GM18870 (cell line): ENCODE results near the gene LYPD5.
"Not testable (repeated sequence)": the region's sequence is repeated elsewhere in the genome, so short reads cannot be mapped to it uniquely, and the experiment has no call there.

ENCODE experiments used
- ATAC-seq: cut with Tn5 transposase; IDR thresholded peaks from one replicate; pipeline ENCODE4 v1.9.1; 2021; ENCODE audit warnings: moderate library complexity; ENCODE audit not compliant: unreplicated experiment

Gene LYPD5

GRCh38 chr19:43779147-43779819 is 23.0 kb downstream of the LYPD5 start:
- ATAC-seq, result no peak

DNA sequence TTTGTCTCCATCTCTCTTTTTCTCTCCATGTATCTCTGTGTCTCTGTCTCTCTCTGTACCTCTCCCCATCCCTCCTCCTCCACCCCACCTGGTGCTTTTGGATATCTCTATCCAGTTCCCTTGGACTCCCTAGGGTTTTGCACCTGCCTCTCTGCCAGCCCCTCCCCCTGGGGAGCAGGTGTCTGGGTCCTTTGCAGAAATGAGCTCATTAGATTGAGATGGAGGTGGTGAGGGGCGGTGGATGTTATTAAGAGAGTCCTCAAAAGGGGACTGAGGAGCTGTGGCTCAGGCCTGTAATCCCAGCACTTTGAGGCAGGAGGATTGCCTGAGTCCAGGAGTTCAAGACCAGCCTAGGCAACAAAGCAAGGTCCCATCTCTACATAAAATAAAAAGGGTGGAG is 23.6 kb downstream of the LYPD5 start:
- no peak for ATAC-seq

GRCh38 chr19:43777163-43777695 is 25.0 kb downstream of the LYPD5 start:
- no peak for ATAC-seq

DNA sequence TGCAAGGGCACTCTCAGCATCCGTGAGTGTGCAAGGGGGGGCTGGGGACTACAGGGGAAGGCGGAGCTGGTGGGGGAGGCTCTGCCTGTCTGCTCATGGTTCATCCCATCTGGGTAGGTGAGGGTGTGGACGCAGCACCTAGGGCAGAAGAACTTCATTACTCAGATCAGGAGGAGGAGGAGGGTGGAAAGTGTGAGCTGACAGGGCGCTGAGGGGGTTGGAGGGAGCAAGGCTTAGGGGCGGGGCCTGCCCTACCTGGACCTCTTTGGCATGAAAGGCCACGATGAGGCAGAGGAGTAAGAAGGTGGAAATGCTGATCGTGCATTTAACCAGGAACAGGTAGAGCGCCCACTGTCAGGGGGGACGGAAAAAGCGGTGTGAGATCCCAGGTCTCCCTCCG is 26.0 kb downstream of the LYPD5 start:
- no peak for ATAC-seq

GRCh38 chr19:43775299-43775890 is 26.9 kb downstream of the LYPD5 start:
- no peak for ATAC-seq

GRCh38 chr19:43774940-43775258 is 27.3 kb downstream of the LYPD5 start:
- ATAC-seq, result not testable (repeated sequence)

GRCh38 chr19:43774103-43774939 is 27.9 kb downstream of the LYPD5 start:
- no peak for ATAC-seq

DNA sequence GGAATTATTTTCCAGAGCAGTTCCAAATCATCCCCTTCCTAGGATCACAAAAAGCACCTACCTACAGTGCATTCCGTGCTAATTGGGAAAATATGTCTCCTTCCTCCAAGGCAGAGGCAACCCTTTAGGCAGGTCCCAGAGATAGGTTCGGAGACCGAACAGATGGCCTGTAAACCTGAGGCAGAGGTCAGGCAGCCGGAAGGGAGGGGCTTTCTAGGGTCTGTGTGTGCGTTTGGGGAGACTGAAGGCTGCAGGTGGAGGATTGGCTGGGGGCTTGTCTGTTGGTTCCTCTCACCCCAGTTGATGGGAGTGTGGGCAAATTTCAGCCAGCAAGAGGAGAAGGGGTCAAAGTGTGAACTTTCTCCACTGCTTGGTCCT is 28.5 kb downstream of the LYPD5 start:
- ATAC-seq, result no peak

GRCh38 chr19:43769256-43769655 is 33.0 kb downstream of the LYPD5 start:
- no peak for ATAC-seq

DNA sequence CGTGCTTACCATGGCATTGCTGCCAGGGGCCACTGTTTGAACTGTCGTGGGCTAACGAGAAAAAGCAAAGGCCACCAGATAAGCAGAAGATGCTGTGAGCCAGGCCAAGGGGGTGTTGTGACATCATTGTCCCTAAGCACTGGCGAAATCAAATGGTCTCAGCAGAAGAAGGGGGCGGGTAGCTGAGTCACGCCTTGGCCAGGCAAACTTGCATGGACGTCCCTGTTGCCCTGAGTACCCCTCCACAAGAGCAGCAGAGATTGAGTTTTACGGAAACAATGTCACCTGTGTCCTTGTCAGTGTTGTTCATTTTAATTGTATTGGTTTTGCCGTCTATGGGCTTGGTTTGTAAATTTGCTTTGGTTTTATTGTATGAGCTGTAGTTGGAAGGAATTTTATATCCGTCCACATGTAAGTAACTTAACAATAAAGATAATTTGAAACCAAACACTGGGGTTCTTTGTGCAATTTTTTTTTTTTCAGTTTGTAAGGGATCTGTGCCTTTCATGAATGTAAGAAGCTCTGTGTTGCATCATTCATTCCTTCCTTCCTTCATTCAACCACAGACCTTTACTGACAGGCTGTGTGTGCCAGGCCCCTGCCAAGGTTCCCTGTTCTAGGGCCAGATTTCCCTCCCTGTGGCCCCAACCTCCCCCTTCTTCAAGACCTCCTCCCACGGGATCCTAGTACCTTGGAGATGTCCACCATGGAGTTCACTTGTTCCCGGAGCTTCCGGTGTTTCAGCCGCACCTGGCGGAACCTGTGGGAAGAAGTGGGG is 33.8 kb downstream of the LYPD5 start:
- ATAC-seq, result no peak

DNA sequence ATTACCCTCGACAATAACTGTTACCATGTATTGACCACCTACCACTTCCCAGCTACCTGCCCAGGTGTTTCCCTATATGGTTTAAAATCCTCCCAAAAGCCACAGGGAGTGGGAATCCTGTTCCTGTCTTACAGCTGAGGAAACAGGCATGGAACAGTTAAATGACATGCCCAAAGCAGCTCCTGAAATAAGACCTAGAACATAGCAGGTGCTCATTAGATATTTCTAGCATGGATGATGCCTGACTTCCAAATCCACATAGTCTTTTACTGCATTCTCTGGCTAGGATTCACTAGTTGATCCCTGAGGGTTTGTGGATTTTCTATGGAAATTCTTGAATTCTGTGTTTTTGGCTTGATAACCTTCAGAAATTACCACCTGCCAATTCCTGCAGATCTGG is 34.4 kb downstream of the LYPD5 start:
- ATAC-seq, result no peak

GRCh38 chr19:43767316-43767715 is 34.9 kb downstream of the LYPD5 start:
- ATAC-seq, result no peak

DNA sequence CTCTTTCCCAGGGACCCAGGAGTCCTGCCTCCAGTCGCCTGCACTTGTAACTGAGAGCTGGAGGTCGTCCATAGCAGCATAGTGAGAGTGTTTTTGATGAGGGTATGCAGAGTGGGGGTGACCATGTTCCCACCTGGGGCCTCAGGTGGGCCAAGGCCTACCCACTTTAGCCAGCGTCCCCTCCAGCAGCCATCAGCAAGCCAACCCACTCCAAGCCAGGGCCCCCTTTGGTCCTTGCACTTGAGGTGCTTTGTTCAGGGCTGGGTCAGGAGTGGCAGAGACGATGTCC is 35.5 kb downstream of the LYPD5 start:
- ATAC-seq, result no peak

- ATAC-seq, result peak; percentile 71
Measured at GRCh38 chr19:43765109-43765876, 37.0 kb downstream of the LYPD5 start.

DNA sequence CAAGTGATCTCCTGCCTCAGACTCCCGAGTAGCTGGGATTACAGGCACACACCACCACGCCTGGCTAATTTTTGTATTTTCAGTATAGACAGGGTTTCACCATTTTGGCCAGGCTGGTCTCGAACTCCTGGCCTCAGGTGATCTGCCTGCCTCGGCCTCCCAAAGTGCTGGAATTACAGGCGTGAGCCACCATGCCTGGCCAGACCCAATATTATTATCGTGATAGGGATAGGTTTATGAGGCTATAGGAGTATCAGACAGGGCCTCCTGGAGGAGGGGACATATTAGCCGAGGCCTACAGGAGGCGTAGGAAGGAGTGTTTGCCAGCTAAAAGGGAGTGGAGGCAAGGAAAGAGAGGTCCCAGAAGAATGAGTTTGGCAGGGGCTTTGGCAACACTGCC is 37.6 kb downstream of the LYPD5 start:
- ATAC-seq, result not testable (repeated sequence)

DNA sequence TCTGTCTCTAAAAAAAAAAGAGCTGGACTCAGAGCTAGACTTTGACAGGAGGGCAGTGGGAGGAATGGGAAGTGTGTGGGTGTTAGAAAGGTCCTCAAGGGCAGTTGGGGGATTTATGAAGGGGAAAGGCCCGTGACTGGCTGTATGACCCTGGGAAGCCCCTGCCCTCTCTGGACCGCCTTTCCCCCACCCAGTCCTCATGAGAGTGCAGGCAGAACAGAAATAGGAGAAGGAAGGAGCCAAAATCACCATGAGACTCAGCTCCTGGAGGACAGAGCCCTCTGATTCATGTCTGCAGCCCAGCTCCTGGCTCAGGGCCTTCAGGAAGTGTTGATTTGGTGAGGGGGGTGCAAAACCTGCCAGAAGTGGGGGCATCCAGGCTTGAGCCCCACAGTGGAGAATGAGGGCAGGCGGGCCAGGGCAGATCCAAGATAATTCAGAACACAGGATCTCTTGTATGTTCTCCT is 38.7 kb downstream of the LYPD5 start:
- ATAC-seq, result no peak

DNA sequence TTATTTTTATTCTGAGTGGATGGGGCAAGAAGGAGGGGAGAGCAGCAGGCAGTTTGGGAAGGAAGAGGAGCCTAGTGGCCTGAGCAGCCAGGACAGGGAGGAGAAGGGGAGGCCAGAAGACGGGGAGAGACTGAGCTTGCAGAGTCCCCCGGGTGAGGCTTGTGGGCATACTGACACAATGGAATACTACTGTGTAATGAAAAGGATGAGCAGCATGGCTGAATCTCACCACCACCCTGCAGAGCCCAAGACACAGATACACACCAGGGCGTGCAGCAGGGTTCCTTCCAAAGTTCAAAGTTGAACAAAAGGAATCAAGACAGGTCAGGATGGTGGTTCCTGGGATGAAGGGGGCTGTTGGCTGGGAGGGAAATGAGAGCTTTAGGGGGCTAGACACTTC is 39.4 kb downstream of the LYPD5 start:
- no peak for ATAC-seq

DNA sequence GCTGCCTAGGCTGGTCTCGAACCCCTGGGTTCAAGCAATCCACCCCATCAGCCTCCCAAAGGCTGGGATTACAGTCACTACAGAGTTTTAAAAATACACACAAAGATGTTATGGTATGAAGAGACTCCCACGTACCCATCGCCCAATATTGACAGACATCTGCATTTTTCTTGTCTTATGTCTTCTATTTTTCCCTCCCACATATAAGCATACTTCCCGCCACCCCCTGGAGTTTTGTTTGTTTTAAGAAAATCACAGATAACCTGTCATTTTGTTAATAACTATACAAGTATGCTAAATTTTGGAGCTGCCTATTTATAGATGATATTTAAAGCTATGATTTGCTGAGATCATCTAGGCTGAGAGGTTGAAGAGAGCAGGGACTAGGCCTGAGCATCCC is 41.3 kb downstream of the LYPD5 start:
- no peak for ATAC-seq

DNA sequence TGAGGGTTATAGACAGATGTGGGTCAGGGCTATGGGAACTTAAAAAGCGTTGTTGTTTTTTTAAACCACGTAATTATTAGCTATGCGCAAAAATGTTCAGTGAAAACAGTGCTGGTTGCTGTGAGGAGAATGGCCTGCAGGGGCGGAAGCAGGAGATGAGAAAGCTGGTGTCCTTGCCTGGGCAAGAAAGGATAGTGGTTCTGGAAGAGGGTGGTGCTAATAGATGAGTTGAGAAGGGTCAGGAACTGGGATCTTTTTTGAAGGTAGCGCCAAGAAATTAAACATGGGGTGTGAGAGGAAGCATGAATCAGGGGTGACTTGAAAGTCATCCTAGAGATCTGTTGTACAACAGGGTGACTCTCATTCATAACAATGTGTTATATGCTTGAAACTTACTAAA is 42.7 kb downstream of the LYPD5 start:
- no peak for ATAC-seq

- ATAC-seq, result no peak
Measured at GRCh38 chr19:43755256-43755801, 46.9 kb downstream of the LYPD5 start.
